ENCODE measurements around the gene COL7A1.

COL7A1 gene

GRCh38 chr3:48630833-48631232 is 35.7 kb upstream of the COL7A1 start:
- POLR2A ChIA-PET = no interaction called here

GRCh38 chr3:48630407-48630806 is 35.3 kb upstream of the COL7A1 start:
- POLR2A ChIA-PET = no interaction called here
- CTCF ChIA-PET = no interaction called here
- DNase-seq (ENCODE audit: low read depth, low spot score) = no peak
- no peak overlapping the region for H3K4me3 ChIP-seq (ENCODE audit: low read depth, low read length)
- TF ChIP-seq, protein P1, sequence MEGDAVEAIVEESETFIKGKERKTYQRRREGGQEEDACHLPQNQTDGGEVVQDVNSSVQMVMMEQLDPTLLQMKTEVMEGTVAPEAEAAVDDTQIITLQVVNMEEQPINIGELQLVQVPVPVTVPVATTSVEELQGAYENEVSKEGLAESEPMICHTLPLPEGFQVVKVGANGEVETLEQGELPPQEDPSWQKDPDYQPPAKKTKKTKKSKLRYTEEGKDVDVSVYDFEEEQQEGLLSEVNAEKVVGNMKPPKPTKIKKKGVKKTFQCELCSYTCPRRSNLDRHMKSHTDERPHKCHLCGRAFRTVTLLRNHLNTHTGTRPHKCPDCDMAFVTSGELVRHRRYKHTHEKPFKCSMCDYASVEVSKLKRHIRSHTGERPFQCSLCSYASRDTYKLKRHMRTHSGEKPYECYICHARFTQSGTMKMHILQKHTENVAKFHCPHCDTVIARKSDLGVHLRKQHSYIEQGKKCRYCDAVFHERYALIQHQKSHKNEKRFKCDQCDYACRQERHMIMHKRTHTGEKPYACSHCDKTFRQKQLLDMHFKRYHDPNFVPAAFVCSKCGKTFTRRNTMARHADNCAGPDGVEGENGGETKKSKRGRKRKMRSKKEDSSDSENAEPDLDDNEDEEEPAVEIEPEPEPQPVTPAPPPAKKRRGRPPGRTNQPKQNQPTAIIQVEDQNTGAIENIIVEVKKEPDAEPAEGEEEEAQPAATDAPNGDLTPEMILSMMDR (IDR thresholded peaks at IDR 0.05; ENCODE audit: insufficient read depth, low read length, missing control alignments) = no peak

More at GRCh38 chr3:48630833-48631232, 35.7 kb upstream of the COL7A1 start:
- no peak for DNase-seq (ENCODE audit: low read depth, low spot score)
- CTCF ChIA-PET = interaction anchor here (9.1 kb wide), 1 partner anchor 70 kb away, joined by 88 read pairs; the partner anchor contains the start of genes PFKFB4 and UCN2
- H3K4me3 ChIP-seq (ENCODE audit: low read depth, low read length) = no peak overlapping the region
- TF ChIP-seq, protein P1 (IDR thresholded peaks at IDR 0.05; ENCODE audit: insufficient read depth, low read length, missing control alignments) = no peak

DNA sequence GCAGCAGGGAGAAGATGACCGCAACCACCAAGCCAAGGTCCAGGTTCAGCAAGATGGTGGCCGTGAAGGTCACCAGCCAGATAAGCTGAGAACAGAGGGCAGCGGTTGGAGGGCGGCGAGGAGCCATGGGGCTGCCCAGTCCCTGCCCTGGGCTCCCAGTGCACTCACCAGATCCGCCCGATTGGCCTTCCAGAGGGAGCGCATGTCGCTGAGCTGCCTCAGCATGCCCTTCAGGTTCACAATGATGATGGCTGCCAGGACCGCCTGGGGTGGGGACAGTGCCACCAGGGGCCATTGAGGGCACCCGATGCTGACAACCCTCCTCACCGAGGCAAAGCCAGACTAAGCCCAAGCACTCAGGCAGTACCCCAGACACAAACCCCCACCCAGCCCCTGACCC is 34.8 kb upstream of the COL7A1 start:
- H3K4me3 ChIP-seq (ENCODE audit: low read depth, low read length) = no peak overlapping the region
- POLR2A ChIA-PET = no interaction called here
- DNase-seq (ENCODE audit: low read depth, low spot score) = no peak
- TF ChIP-seq, protein P1 (IDR thresholded peaks at IDR 0.05; ENCODE audit: insufficient read depth, low read length, missing control alignments) = no peak
- CTCF ChIA-PET = no interaction called here

- ChIA-PET POLR2A (no interaction called here), CTCF (interaction anchor here (1.1 to 1.9 kb wide), 2 partner anchors 10 to 70 kb away, joined by 3 to 5 read pairs; no protein-coding TSS in a partner anchor)
- no peak for DNase-seq (ENCODE audit: low read depth, low spot score)
- TF ChIP-seq, protein P1 (IDR thresholded peaks at IDR 0.05; ENCODE audit: insufficient read depth, low read length, missing control alignments) = no peak
- H3K4me3 ChIP-seq (ENCODE audit: low read depth, low read length) = no peak overlapping the region
Observed at GRCh38 chr3:48628277-48629017, 33.3 kb upstream of the COL7A1 start.

GRCh38 chr3:48625600-48625999 is 30.5 kb upstream of the COL7A1 start:
- ChIA-PET POLR2A (interaction anchor here (1.3 kb wide), 1 partner anchor 34 kb away, joined by 6 read pairs; no protein-coding TSS in a partner anchor), CTCF (interaction anchor here (1.0 to 6.3 kb wide), 3 partner anchors 9 to 63 kb away, joined by 3 to 45 read pairs (median 16); partner anchors contain the start of genes SLC26A6 and UQCRC1)
- TF ChIP-seq, protein P1 (IDR thresholded peaks at IDR 0.05; ENCODE audit: insufficient read depth, low read length, missing control alignments) = no peak
- no peak overlapping the region for H3K4me3 ChIP-seq (ENCODE audit: low read depth, low read length)
- no peak for DNase-seq (ENCODE audit: low read depth, low spot score)

DNA sequence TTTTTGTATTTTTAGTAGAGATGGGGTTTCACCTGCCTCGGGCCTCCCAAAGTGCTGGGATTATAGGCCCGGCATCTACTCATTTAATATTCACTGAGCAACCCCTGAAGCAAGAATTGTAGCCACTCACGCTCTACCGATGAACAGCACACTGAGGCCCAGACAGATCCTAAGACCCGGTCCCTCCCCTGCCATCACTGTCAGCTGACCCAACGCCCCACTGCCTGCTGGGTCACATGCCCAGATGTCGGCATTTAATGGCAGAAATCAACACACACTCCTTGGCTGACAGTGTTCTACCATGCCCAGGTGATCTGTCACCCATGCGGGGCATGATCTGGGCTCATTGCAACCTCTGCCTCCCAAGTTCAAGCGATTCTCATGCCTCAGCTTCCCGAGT is 29.6 kb upstream of the COL7A1 start:
- no peak overlapping the region for H3K4me3 ChIP-seq (ENCODE audit: low read depth, low read length)
- ChIA-PET POLR2A (interaction anchor here (0.6 to 1.3 kb wide), 3 partner anchors 14 to 33 kb away, joined by 3 to 6 read pairs (median 3); no protein-coding TSS in a partner anchor), CTCF (interaction anchor here (1.0 to 6.3 kb wide), 4 partner anchors 10 to 62 kb away, joined by 3 to 45 read pairs (median 10); partner anchors contain the start of genes SLC26A6 and UQCRC1)
- no peak for DNase-seq (ENCODE audit: low read depth, low spot score)
- TF ChIP-seq, protein P1 (IDR thresholded peaks at IDR 0.05; ENCODE audit: insufficient read depth, low read length, missing control alignments) = no peak
